Right cardiac atrium (tissue), 5 donors: Measurements from ENCODE around the gene HERC3. TPM values are rescaled to one million over a fixed set of nuclear protein-coding genes. Genes with fewer than 3 reads are reported as not detected.

ENCODE experiments used
- ATAC-seq, 2 donors: fragments of 200-7000 bp; cut with Tn5 transposase; one replicate each; pipeline versions ENCODE4 v1.8.0 to v1.9.1; 2020; ENCODE audit warnings: moderate library complexity in 2 of 2, mild to moderate bottlenecking in 1 of 2
- DNase-seq, 3 donors: peaks; one replicate each; pipeline ENCODE4 v3.0.0-alpha.2; 2020
- H3K27ac ChIP-seq: one replicate; pipeline ENCODE4 v1.5.1; 2013; ENCODE audit warnings: mild to moderate bottlenecking, low read length, control low read depth, moderate library complexity
- H3K27me3 ChIP-seq: one replicate; pipeline ENCODE4 v1.6.1; 2013; ENCODE audit not compliant: control insufficient read depth, insufficient read depth
- H3K4me1 ChIP-seq: one replicate; pipeline ENCODE4 v1.6.1; 2013; ENCODE audit warnings: low read length; ENCODE audit not compliant: control insufficient read depth, insufficient read depth
- H3K4me3 ChIP-seq: one replicate; pipeline ENCODE4 v1.5.1; 2013; ENCODE audit warnings: low read length, control low read depth
- H3K9me3 ChIP-seq: one replicate; pipeline ENCODE4 v1.6.1; 2013; ENCODE audit warnings: low read length; ENCODE audit not compliant: control insufficient read depth
- WGBS: extraction: QIAGEN DNeasy Blood & Tissue Kit; methylation state at CpG from one replicate; pipeline ENCODE4 v1.1.7; 2013; 5-methylcytosine and 5-hydroxymethylcytosine counted together
- intact Hi-C, 4 donors: fragments of 100-400 bp; cut with DNase I; formaldehyde crosslinking; loops; one replicate each; pipeline versions ENCODE4 v1.11.0 to v1.14.0; 2022 to 2023
- polyA plus RNA-seq: library from polyadenylated mRNA; stranded (reverse); fragments of 200-250 nt; gene quantifications from one replicate; pipeline ENCODE4 v1.2.3, GENCODE V29; 2013
- total RNA-seq, 4 donors: library from RNA; stranded (reverse); fragmentation: NEBNext Ultra II Directional; extraction: Animal tissue kit (Norgen Biotek cat#: 25700); gene quantifications; one replicate each; pipeline ENCODE4 v1.2.1, GENCODE V29; 2021
- donor health status: healthy with polysubstance abuse.
- donor health status: DM: no; HTN: yes; CAD: no.
- donor health status: DM: no; HTN: no; CAD: no.
- donor health status: DM: no; HTN: yes; CAD: no; lungs with severe emphysema.
- donor health status: DM: yes; HTN: yes; CAD: no.

HERC3 gene
- total and polyA plus RNA-seq, 5 donors = 18.0 to 60.6 (median 49.2) TPM

DNA sequence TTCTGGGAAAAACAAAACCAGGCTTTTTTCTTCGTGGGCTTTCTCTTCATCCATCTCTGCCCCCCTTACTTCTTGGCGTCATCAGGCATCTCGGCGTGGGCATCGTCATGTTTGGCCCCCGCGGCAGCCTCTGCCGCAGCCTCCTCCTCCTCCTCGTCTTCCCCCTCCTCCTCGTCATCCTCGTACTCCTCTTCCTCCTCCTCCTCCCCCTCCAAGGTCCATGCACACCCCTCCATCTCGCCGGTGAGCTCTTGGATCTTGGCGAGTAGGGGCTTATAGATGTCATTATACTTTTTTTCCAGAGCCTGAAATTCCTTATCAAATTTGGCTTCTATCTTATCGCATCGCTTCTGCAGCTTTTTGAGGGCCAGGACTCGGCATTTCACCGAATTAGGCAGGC lies 104.9 kb downstream of the HERC3 start:
- Histone ChIP-seq H3K4me3 (peak overlapping the region; percentile 53), H3K27me3 (no peaks in the 10 kb centered on the region), H3K4me1 (no peaks in the 10 kb centered on the region), H3K9me3 (no peaks in the 10 kb centered on the region), H3K27ac (peak overlapping the region; percentile 65)
- intact Hi-C loops = no loop called here
- DNase-seq (peak; percentile 27 to 71 (median 60)), ATAC-seq (peak; percentile 57 to 66)
- WGBS = 43% methylated on average over 18 of the region's 18 CpGs

DNA sequence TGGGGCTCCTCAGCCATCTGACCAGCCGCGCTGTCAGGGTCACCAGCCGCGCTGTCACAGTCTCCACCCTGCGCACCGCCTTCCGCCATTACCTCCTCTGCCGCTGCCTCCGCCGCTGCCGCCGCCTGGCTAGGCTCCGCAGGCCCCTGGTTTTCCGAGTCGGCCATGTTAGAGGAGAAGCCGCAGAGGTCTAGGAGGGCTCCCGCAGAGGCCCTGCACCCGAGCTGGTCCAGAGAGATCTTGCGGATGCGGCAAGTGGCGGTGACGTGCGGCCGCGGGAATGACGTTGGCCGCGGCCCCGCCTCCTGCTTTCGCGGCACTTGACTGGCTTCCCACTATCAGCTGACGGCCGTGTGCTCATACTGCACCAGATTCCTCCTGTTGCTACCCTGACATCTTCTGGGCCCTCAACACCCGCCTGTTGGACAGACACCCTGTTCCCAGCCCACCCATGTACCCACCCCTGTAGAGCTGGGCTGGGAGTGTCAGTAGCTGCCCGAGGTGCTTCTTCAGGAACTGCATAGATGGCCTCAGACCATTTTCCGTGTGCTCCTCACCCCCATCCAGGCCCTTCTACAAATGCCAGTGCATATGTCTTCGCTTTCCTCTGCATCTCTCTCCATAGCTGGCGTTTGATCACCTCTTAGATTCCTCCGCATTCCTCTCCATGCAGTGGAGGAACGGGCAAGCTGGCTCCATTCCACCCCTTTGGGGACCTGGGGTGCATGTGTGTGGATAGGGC lies 105.5 kb downstream of the HERC3 start, which contains the start of gene NAP1L5:
Gene NAP1L5 (minus strand): TSS at position 242 of the 742 bp plus-strand sequence. CDS start 75 bp downstream, at position 167.
- ATAC-seq (peak; percentile 89 to 91), DNase-seq (peak; percentile 78 to 90 (median 87))
- Histone ChIP-seq H3K9me3 (no peaks in the 10 kb centered on the region), H3K27ac (peak within 1 kb of the TSS; percentile 65), H3K27me3 (no peaks in the 10 kb centered on the region), H3K4me1 (no peaks in the 10 kb centered on the region), H3K4me3 (peak within 1 kb of the TSS; percentile 53)
- WGBS = 60% methylated on average over 40 of the region's 40 CpGs
- intact Hi-C loops = no loop called here

DNA sequence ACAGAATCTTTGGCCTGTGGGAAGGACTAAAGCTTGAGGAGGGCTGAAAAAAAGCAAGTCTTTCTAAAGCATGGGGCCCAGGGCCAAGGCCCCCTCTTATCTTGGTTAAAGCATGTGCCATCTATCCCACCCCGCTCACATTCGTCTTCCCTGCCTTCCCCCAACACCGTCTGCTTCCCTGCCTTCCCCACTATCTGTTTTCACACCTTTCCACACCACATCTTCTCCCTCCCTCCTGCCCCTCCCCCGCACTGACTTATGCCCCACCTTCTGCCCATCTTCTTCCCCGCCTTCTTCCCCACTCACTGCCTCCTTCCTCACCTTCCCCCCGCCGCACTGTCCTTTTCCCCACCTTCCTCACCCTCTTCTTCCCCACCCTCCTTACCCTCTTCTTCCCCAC lies 106.2 kb downstream of the HERC3 start:
- intact Hi-C loops = no loop called here
- peak in 1 of 3 donors; percentile 51 for DNase-seq
- Histone ChIP-seq H3K9me3 (no peaks in the 10 kb centered on the region), H3K4me3 (no peak overlapping the region), H3K4me1 (no peaks in the 10 kb centered on the region), H3K27me3 (no peaks in the 10 kb centered on the region), H3K27ac (no peak overlapping the region)
- WGBS = 96% methylated on average over 7 of the region's 7 CpGs
- ATAC-seq = no peak

DNA sequence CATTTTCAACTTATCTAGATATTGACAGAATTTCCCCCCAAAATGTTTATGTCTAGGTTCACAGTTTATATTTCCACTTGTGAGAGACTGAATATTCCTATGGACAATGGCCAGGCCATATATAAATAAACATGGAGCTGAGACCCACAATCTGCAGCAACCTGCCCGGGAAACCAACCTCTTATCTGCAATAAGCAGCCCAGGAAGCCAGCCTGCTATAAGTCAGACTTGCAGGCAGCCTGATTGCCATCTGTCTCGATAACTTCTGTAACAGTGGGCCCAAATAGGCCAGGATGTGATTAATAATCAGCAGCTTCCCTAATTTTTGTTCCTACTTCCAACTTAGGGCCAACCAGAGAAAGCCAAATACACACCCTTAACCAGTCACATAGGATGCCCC lies 110.5 kb downstream of the HERC3 start:
- ATAC-seq = no peak
- Histone ChIP-seq H3K27ac (no peak overlapping the region), H3K27me3 (no peaks in the 10 kb centered on the region), H3K4me1 (no peaks in the 10 kb centered on the region), H3K4me3 (no peak overlapping the region), H3K9me3 (no peaks in the 10 kb centered on the region)
- 75% methylated on average over 2 of the region's 2 CpGs for WGBS
- no peak for DNase-seq
- intact Hi-C loops = loop anchor here in 3 of 4 donors (10.0 kb wide), 2 partner anchors 92 to 322 kb away; no protein-coding TSS in a partner anchor

DNA sequence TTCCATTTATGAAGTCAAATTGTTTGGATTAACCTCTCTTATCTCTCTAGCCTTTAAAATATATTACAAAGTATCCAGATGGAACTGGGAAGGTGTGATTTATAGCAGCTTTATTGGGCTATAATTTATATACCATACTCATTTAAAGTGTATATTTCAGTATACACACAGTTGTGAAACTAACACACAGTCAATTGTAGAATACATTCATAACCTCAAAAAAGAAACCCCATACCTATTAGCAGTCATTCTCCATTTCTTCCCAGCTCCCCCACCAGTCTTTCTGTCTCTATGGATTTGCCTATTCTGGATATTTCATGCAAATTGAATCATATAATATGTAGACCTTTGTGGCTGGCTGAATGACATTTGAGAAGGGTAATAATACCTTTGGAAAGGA lies 112.9 kb downstream of the HERC3 start:
- Histone ChIP-seq H3K27me3 (no peaks in the 10 kb centered on the region), H3K4me1 (no peaks in the 10 kb centered on the region), H3K4me3 (no peak overlapping the region), H3K9me3 (no peaks in the 10 kb centered on the region), H3K27ac (no peak overlapping the region)
- intact Hi-C loops = loop anchor here (5.0 to 10.0 kb wide), 3 partner anchors 90 to 320 kb away; no protein-coding TSS in a partner anchor
- no peak for DNase-seq
- ATAC-seq = no peak

DNA sequence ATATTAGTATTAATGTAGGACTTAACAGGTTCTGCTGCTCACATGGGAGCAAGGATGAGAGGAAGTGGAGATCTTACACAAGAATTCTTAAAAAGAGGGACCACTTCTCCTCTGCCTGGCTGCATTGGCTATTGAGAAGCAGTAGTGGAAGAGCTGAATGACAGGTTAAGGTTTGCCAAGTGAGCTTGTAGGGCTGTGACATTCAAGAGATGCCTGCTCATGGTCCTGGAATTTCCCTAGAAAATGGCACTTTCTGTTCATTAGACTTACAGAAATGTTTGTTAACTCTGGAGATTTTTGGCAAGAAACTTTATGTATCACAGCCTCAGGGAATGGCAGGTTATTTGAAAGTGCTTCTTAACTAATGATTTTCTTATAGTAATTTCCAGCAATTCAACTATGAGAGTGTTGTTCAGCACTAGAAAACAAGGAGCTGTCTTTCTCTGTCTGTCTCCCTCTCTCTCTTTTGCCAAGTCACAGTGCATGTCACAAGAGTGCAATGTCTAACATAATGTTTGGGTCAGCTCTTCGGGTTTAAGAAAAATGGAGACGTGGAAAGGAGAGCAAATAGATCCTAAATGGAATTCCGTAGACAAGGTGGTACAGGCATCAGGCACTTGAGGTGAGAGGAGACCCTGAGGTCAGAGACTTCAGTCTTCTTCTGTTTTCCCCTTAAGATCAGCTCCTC lies 113.7 kb downstream of the HERC3 start:
- Histone ChIP-seq H3K27me3 (no peaks in the 10 kb centered on the region), H3K4me1 (no peaks in the 10 kb centered on the region), H3K27ac (no peak overlapping the region), H3K9me3 (no peaks in the 10 kb centered on the region), H3K4me3 (no peak overlapping the region)
- ATAC-seq (peak in 1 of 2 donors; percentile 18), DNase-seq (no peak)
- WGBS = 68% methylated on average over 3 of the region's 3 CpGs
- intact Hi-C loops = loop anchor here (5.0 to 10.0 kb wide), 3 partner anchors 89 to 319 kb away; no protein-coding TSS in a partner anchor

DNA sequence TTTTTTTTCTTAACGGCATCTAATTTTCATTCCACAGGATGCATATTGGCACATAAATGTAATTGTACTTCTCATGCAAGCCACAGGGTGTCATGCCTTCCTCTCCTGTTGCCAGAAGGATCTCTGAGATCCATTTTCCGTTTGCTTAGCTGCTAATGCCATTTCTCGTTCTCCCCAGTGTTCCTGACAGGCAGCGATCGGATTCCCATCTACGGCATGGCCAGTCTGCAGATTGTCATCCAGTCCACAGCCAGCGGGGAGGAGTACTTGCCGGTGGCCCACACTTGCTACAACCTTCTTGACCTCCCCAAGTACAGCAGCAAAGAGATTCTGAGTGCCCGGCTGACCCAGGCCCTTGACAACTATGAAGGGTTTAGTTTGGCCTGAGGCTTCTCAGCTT lies 114.3 kb downstream of the HERC3 start:
- H3K9me3 ChIP-seq = no peaks in the 10 kb centered on the region
- H3K4me3 ChIP-seq = no peak overlapping the region
- ATAC-seq (peak; percentile 84 to 91), DNase-seq (peak; percentile 35 to 72 (median 50))
- no peaks in the 10 kb centered on the region for H3K27me3 ChIP-seq
- H3K27ac ChIP-seq = no peak overlapping the region
- 25% methylated on average over 9 of the region's 9 CpGs for WGBS
- H3K4me1 ChIP-seq = no peaks in the 10 kb centered on the region
- intact Hi-C loops = loop anchor here (5.0 to 10.0 kb wide), 3 partner anchors 88 to 318 kb away; no protein-coding TSS in a partner anchor

DNA sequence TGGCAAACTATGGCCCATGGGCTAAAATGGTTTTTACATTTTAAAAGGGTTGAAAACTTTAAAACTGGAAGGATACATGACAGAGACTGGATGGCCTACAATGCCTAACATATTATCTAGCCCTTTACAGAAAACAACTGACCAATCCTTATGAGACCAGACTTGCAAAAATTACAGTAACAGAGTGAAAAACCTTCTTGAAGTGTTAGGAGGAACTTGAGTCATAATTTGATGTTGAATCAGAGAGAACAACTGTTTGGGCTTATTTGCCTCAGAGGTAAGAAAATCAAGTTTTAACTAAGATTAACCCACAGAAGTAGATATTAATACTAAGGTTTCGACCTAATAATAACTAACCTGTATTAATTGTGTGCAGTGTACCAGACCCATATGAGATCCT lies 117.7 kb downstream of the HERC3 start:
- Histone ChIP-seq H3K9me3 (no peaks in the 10 kb centered on the region), H3K4me1 (no peaks in the 10 kb centered on the region), H3K27me3 (no peaks in the 10 kb centered on the region), H3K4me3 (no peak overlapping the region), H3K27ac (no peak overlapping the region)
- no peak for ATAC-seq
- intact Hi-C loops = loop anchor here (5.0 to 10.0 kb wide), 4 partner anchors 65 to 315 kb away; no protein-coding TSS in a partner anchor
- 100% methylated on average over 1 of the region's 1 CpG for WGBS
- DNase-seq = no peak

DNA sequence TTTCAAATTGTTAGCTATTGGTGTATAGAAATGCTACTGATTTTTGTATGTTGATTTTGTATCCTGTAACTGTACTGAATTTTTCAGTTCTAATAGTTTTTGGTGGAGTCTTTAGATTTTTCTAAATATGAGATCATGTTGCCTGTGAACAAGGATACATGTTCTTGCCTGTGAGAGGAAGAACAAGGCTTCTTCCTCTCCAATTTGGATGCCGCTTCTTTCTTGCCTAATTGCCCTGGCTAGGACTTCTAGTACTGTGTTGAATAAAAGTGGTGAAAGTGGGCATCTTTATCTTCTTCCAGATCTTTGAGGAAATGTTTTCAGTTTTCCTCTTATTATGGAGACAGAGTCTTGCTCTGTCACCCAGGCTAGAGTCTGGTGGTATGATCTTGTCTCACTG lies 121.5 kb downstream of the HERC3 start:
- Histone ChIP-seq H3K27me3 (no peaks in the 10 kb centered on the region), H3K4me3 (no peak overlapping the region), H3K27ac (no peak overlapping the region), H3K4me1 (no peaks in the 10 kb centered on the region), H3K9me3 (peaks cover 3% of the 10 kb centered on the region)
- WGBS = 90% methylated on average over 1 of the region's 1 CpG
- ATAC-seq = peak in 1 of 2 donors; percentile 29
- DNase-seq = no peak
- intact Hi-C loops = loop anchor here in 1 of 4 donors (10.0 kb wide), 1 partner anchor 61 kb away; no protein-coding TSS in a partner anchor

DNA sequence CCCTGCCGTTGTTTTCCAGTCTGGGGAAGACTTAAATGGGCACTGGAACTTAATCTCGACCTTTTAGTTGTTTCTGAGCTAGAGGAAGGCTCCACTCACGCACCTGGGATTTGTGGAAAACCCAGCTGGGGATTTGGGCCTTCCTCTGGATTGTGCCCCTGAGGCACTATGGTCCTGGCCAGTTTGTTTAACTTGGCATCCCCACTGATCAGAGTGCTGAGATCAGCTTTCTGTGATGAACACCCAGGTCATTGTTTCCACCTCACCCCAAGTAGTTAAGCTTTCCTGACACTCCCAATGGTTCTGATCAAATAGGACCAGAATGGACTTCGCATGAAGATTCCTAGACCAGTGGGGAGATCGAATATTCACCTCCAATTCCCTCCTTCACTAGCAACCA lies 125.8 kb downstream of the HERC3 start:
- 97% methylated on average over 5 of the region's 5 CpGs for WGBS
- Histone ChIP-seq H3K27me3 (no peaks in the 10 kb centered on the region), H3K4me3 (no peak overlapping the region), H3K27ac (no peak overlapping the region), H3K9me3 (peaks cover 3% of the 10 kb centered on the region), H3K4me1 (peaks cover 10% of the 10 kb centered on the region)
- DNase-seq = no peak
- ATAC-seq = no peak
- intact Hi-C loops = loop anchor here in 1 of 4 donors (10.0 kb wide), 1 partner anchor 57 kb away; no protein-coding TSS in a partner anchor

DNA sequence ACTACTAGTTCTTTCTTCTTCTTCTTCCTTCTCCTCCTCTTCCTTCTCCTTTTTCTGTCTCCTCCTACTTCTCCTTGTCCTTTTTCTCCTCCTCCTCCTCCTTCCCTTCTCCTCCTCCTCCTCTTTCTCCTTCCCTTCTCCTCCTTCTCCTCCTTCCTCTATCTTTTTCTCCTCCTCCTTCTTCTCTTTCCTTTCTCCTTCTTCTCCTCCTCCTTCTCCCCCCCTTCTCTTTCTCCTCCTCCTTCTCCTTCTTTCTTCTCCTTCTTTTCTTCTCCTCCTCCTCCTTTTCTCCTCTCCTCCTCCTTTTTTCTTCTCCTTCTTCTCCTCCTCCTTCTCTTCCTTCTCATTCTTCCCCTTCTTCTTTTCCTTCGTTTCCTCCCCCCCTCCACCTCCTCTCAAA lies 127.1 kb downstream of the HERC3 start:
- intact Hi-C loops = loop anchor here in 1 of 4 donors (10.0 kb wide), 1 partner anchor 55 kb away; no protein-coding TSS in a partner anchor
- peaks cover 3% of the 10 kb centered on the region for H3K9me3 ChIP-seq
- peaks cover 11% of the 10 kb centered on the region for H3K4me1 ChIP-seq
- no peak for ATAC-seq
- H3K27ac ChIP-seq = no peak overlapping the region
- H3K4me3 ChIP-seq = no peak overlapping the region
- no peak for DNase-seq
- no peaks in the 10 kb centered on the region for H3K27me3 ChIP-seq
- WGBS = 98% methylated on average over 1 of the region's 1 CpG
